T-helper 1 cell (primary cell): ENCODE measurements around the gene ORC2.
"Not testable (repeated sequence)": the region's sequence is repeated elsewhere in the genome, so short reads cannot be mapped to it uniquely, and the experiment has no call there.

ENCODE experiments used
- DNase-seq, 5 donors: peaks; one replicate each; pipeline ENCODE4 v3.0.0-alpha.2; 2012 to 2020
- total RNA-seq, 4 donors: gene quantifications; one replicate each; lab custom pipeline; 2026; lab: John Stamatoyannopoulos, UW

ORC2 gene
- total RNA-seq, result 34.1 to 64.2 (median 49.0) reads per million in 4 donors

DNA sequence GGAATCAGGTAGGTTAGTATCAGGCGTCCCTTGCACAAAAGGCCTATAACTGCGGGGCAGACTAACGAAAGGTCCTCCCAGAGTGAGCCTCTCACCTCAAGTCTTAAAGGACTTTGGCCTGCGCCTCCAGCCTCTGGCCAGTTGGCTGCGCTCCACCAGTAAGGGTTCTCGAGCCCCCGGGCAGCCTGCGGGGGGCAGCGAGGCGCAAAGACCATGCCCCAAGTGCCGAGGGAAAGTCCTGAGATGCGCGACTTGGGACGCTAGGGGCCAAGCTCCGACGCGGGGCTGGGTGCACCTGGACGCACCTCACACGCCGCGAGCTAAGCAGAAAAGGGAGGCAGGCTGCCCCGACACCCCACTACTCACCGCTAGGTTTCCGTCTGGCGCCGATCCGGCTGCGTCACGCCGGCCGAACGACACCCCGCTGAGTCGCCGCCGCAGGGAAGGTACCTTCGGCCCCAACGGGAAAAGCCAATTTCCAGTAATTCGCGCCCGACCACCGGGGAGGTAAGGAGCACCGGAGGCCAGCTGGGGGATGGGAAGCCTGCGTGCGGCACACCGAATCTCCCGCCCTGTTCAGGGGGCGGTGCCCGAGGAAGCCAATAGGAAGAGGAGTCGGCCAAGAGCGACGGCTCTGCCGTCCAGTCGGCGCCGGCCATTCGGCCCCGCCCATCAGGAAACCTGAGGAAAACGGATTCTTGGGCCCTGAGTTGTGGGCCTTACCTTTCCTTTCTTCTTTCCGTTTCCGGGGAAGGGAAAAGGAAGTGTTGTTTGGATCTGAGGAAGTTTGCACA is at the start of gene ORC2:
Gene ORC2, minus strand, starts transcription at position 537 of the 794 bp plus-strand sequence. CDS start 5,537 bp downstream, outside the sequence.
- DNase-seq, result peak; percentile 84 to 94 (median 89)

DNA sequence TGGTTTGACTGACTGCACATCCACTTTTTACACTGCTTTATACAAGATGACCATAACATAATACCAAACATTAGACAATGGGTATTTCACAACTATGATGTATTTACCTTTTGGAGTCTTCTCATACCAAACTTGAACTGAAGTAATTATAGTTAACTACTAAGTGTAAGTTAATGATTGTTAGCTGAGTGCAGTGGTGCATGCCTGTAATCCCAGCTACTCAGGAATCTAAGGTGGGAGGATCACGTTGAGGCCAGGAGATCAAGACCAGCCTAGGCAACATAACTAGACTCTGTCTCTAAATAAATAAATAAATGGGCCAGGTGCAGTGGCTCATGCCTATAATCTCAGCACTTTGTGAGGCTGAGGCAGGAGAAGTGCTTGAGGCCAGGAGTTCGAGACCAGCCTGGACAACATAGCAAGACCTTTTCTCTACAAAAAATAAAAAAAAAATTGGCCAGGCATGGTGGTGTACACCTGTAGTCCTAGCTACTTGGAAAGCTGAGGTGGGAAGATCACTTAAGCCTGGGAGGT is 44.9 kb upstream of the ORC2 start:
- DNase-seq, result no peak

GRCh38 chr2:201007584-201007998 is 44.1 kb upstream of the ORC2 start:
- no peak for DNase-seq

- no peak for DNase-seq
Observed at GRCh38 chr2:201006704-201007103, 43.2 kb upstream of the ORC2 start.

DNA sequence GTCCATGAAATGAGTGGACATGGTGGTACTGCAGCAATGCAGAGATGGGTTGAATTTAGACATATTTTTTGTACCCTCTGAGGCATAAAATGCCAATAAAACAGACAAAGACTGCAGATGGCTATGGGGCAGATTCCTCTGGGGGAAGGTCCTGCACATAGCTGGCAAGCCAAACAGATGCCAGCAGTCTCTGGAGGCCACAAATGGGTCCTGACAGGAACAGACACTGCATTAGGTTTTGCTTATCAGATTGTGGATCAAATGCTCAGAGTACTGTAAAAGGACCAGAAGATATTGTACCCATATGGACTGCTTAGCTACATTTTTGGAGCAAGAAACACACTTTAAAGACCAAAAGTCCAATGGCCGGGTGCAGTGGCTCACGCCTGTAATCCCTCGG is 40.9 kb upstream of the ORC2 start:
- no peak for DNase-seq

DNA sequence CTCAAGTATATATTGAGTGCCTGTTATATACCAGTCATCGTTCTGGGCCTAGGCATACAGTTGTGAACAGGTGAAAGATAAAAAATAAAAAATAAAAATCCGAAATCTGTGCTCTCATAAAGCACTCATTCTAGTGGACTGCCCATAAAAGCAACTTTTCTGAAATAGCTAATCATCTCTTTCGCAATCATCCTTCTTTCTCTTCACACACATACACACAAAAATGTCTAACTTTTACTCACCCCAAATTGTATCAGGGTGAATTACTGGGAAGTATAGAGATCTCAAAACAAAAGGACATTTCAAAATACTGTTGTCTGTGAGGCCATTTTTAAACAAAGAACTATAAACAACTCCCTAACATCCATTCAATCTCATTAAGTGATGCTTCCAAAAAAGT is 29.6 kb upstream of the ORC2 start:
- DNase-seq, result no peak

- DNase-seq, result no peak
Observed at GRCh38 chr2:200987137-200987536, 23.7 kb upstream of the ORC2 start.

GRCh38 chr2:200985799-200986198 is 22.3 kb upstream of the ORC2 start:
- DNase-seq, result no peak

GRCh38 chr2:200976710-200977109 is 13.2 kb upstream of the ORC2 start:
- no peak for DNase-seq

DNA sequence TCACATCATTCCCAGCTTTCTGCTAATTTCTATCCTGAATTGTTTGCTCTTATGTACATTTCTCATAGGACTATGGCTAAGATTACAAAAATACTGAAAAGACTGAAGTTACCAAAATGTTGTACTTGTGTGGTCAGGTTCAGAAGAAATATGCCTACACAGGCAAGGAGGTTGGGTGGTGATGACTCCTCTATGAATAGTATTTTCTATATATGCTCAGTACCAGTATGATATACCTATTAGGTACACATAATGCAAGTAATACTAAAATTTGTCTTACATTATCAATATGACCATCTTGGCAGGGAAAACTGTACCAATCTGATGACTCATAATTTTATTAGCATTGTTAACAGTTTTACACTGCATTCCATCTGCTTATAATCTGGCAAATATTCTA is 12.2 kb upstream of the ORC2 start:
- DNase-seq, result no peak

- DNase-seq, result not testable (repeated sequence)
Observed at GRCh38 chr2:200970057-200970456, 6.6 kb upstream of the ORC2 start.

DNA sequence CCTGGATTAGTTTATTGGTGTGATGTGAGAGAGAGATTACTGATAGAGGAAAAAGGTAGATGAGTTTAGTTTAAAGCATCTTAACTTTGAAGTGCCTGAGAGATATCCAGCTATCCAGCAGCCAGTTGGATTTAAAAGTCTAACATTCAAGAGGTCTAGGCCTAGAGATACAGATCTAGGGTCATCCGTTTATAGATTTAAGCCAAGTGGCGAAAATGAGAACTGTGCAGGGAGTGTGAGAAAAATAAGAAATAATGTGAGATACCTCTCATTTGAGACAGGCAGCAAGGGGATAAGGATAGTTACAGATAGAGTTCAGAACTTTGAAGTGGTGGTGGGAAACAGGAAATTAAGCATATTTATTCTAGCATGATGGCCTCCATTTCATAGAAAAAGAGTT is 5.3 kb upstream of the ORC2 start:
- DNase-seq, result no peak

- DNase-seq, result no peak
Observed at GRCh38 chr2:200968162-200968561, 4.7 kb upstream of the ORC2 start.

DNA sequence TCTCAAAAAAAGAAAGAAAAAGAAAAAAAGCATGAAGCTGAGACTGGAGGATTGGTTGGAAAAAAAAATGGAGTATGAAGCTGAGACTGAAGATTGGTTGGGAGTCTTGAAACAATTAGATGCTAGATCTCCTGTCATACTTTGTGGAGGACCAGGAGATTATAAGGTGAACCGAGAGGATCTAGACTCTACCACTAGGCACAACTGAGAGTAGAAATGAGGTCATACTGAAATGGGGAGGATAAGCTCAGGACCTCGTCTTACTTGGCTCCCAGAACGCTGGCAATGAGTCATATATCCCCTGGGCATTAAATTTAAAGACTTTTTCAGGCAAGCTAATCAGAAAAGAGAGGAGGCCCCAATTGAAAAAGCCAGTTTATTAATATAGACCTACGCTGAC is 3.3 kb upstream of the ORC2 start:
- DNase-seq, result no peak

- no peak for DNase-seq
Observed at GRCh38 chr2:200964498-200964897, 1.0 kb upstream of the ORC2 start.

DNA sequence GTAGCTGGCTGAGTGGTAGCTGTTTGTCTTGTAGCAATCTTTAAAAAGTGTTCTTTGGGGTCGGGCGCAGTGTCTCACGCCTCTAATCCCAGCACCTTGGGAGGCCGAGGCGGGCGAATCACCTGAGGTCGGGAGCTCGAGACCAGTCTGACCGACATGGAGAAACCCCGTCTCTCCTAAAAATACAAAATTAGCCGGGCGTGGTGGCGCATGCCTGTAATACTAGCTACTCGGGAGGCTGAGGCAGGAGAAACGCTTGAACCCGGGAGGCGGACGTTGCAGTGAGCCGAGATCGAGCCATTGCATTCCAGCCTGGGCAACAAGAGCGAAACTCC is 425 bp upstream of the ORC2 start:
- DNase-seq, result not testable (repeated sequence)

DNA sequence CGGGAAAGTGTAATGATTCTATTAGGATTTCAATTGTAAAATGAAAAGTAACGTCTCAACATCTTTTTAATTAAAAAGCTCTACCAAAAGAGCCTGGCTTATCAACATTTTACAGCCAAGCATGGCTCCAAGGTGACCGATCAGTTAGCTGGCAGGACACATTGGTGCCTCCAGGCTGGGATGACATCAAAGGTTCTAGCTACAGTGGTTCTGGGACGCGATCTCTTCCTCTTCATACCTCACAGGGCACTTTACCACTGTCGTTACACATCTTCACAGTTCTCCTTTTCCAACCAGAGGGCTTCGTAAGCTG is 693 bp downstream of the ORC2 start:
- peak in 1 of 5 donors; percentile 2 for DNase-seq

DNA sequence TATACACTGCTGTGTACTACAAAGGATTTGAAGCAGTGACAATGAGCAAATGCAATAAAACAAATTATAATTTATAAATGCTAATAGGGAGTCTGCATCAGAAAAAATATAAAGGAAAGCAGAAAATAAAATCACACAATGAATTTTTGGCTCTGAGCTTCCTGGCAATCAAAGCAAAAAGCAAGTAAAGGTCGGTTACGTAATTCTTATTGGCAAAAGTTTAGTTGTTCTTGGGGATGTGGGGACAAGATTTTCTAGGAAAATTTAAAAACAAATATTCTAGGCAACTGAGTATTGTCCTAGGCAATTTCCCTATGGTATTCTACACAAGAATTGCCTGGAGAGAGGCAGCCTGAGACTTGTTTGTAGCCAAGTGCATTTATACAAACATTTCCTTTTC is 1.8 kb downstream of the ORC2 start:
- DNase-seq, result no peak

DNA sequence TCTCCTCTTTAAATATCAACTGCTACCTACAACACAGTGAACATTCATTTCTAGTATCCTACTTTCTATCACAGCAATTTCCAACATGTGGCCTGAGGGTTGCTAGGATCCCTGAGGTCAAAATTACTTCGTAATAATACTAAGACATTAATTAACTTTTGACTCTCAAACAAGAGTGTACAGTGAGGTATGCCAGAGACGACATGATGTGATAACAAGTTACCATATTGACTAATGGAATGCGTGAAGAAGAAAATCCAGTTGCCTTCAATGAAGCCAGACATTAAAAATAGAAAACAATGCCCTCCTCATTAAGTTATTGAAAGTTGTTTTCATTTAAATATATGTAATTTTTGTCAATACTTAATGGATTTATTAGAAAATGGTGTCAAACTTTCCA is 13.1 kb downstream of the ORC2 start:
- no peak for DNase-seq

GRCh38 chr2:200945395-200945729 is 18.1 kb downstream of the ORC2 start:
- no peak for DNase-seq

GRCh38 chr2:200944467-200945394 is 18.7 kb downstream of the ORC2 start:
- DNase-seq, result peak in 1 of 5 donors; percentile 72

DNA sequence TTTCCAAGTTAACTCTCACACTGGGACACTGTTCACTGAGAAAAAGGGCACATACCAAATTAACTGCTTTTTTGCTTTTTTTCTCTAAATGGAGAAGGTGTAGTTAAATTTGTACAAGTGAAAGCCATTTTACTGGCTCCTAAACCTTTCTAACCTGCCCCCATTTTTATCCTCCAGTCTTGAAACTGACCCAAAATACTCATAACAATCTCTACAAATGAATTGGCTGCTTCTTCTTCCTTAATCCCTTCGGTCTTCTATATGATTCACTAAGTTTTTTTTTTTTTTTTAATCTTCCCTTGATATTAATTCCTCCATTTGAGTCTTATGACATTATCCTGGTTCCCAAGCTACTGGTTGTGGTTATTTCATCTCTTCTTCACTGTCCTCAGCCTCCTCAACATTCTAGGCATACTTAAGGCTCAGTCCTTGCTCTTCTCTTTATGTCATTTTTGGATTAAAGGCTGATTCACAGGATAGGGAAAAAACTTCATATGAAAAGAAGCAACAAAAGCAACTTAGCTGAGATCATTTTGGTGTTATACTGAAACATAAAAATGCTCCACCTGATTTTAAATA is 19.8 kb downstream of the ORC2 start:
- DNase-seq, result peak in 1 of 5 donors; percentile 42

GRCh38 chr2:200939832-200940231 is 23.6 kb downstream of the ORC2 start:
- no peak for DNase-seq
